GM18868 (cell line): ENCODE results near the gene NRG2.

ENCODE experiments used
- ATAC-seq: cut with Tn5 transposase; IDR thresholded peaks from one replicate; pipeline ENCODE4 v1.9.1; 2021; ENCODE audit warnings: mild to moderate bottlenecking, moderate library complexity; ENCODE audit not compliant: unreplicated experiment

The NRG2 gene

GRCh38 chr5:139804800-139805397 lies 238.2 kb downstream of the NRG2 start:
- ATAC-seq, result no peak

DNA sequence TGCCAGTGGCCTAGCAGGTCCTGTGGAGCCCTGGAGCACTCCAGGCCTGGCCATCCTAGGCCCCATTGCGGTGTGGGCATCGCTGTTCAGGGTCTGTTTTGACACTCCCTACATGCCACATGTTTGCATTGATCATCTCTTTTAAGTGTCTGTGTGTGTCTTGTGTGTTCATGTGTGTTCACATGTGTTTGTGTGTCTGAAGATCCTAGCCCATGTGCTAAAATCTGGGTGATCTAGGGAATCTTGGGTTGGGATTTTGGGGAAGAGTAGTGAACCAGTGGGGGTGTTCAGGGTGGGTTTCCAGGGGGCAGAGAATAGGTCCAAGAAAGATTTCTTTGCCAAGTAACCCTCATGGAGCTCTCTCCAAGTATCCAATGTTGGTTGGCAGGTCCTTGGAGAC lies 239.1 kb downstream of the NRG2 start:
- ATAC-seq, result no peak

GRCh38 chr5:139799359-139799758 lies 243.7 kb downstream of the NRG2 start:
- no peak for ATAC-seq

GRCh38 chr5:139798883-139799282 lies 244.2 kb downstream of the NRG2 start:
- ATAC-seq, result no peak

GRCh38 chr5:139797856-139798510 lies 245.1 kb downstream of the NRG2 start:
- ATAC-seq, result no peak

DNA sequence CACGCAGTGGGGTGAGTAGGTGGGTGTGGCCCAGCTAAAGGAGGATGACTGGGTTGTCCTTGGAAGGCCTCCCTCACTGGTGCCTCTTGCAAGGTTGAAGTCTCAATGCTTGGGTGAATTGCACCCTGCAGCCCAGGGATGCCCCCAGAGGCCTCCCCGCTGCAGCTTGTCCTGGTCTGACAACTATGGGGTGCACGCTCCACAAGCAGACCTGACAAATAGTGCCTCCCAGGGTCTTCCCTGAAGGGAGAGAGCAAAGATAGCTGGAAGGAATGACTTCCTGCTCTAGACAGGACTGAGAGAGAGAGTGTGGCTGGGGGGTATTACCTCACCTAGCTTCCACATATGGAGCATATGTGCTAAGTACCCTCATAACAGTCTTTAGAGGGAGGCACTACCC lies 245.8 kb downstream of the NRG2 start:
- ATAC-seq, result no peak
